Activated naive CD4-positive, alpha-beta T cell (primary cell): Measurements from ENCODE around the gene SUSD3.
"Not testable (repeated sequence)": the region's sequence is repeated elsewhere in the genome, so short reads cannot be mapped to it uniquely, and the experiment has no call there.

Experiments
- DNase-seq, 4 experiments: peaks; one replicate each; lab custom pipeline; 2025; lab: John Stamatoyannopoulos, UW

The SUSD3 gene

DNA sequence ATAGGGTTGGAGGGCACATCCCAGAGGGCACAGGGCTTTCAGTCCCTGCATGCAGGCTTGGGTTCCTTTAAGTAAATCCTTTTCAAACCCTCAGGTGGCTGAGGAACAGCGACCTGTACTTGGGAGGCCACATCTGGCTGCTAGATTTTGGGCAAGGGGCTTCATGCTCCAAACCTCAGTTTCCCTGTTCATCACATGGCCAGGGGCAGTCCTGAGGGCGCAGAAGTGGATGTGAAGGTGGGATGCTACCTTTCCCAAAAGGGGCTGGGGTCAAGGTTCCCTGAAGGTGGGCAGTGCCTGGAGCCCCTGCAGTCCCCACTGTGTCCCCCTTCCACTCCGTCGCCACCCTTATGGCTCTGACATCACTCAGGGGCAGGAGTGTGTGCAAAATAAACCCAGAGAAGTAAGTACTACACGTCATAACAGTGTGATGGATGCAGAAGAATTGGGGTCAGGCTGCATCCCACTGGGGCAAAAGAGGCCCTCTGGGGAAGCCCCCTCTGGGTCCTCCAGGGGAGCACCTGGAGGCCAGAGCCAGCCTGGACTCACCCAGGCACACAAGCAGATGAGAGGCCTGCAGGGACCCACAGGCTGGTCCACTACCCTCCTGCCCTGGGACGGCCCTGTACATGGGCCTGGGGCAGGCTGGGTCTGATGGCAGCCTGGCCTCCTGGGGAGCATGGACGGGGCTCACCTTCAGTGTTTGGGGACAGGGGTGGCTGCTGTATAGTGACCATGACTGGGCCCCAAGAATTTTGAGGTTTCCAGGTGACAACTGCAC is 35.6 kb downstream of the SUSD3 start:
- DNase-seq: no peak

DNA sequence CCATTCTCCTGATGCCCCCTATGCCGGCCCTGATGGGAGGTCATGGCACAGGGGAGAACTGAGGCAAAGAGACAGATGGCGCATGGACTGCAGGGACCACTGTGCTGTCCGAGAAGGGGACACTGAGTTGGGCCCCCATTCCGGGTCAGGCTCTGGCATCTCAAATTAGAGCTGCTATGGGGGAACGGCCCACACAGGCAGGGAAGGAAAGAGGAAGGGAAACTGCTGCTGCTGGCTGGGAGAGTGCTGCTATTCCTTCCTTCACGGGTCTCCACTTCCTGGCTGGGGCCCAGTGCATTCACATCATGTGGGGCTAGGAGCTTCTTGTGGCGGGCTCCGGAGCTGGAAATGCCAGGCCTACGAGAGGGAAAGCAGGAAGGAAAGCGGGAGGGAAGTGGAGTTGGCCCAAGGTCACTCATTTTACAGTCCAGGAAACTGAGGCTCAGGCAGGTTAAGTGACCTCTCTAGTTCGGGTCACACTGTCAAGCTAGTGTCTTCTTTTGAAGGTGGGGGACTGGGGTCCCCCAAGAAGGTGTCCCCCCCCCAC is 36.2 kb downstream of the SUSD3 start:
- DNase-seq: no peak

DNA sequence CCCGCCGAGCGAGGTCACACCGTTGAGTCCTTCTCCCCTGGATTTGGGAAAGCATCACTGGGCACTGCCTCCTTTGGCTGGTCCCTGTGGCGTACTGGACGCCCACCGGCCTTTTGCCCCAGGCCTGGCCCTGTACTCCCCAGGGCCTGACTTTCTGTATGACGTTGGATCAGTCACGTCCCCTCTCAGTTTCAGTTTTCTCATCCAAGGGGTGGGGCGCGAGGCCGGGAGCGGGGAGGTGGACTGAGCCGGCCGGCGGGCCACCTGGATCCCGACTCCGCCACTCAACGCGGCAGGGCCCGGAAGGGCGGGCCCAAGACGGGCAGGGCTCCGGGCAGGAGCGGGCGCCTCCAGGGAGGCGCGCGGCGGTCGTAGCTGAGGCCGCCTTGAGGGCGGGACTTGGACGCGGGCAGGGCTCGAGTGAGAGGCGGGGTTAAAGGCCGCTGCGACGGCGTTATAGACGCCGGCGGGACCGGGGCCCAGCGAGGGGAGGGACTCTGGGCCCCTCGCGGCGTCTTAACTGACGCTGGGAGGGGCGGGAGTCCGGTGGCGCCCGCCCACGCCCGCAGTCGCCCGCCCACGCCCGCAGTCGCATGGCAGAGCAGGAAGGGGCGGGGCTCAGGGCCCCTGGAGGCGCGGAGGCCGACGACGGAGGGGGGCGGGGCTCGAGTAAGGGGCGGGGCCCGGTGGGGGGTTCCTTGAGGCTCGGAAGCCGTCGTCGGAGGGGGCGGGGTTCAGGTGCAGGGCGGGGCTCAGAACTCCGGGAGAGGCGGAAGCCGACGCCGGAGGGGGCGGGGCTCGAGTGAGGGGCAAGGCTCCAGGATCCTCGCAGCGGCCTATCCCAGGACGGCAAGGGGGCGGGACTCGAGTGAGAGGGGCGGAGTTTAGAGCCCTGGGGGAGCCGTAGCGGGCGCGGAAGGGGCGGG is 37.0 kb downstream of the SUSD3 start:
- peak; percentile 99 to 100 (median 100) for DNase-seq

DNA sequence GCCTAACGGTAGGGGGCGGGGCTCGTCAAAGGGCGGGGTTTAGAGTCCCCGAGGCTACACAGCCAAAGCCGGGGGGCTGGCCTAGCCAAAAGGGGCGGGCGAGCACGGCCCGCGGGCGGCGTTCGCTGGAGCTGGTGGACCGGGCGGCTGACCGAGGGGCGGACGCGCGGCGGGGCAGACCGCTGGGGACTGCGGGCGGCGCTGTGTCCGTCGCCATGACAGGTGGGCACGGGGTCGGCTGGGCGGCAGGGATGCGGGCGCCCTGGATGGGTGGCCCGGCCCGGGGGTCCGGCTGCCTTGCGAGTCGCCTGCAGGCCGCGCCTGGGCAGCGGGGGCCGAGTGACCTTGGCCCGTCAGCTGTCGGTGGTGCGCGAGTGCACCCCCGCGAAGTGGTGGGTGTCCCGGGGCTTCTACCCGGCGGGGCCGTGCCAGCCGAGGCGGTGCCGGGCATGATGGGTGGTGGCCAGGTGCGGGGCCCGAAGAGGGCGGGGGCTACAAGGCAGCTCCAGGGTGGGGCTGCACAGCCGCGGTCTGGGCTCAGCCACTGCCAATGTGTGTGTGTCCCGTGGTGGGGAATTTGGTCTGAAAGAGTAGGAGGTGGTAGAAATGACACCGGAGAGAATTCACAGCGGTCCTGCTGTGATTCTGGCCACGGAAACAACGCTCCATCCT is 37.8 kb downstream of the SUSD3 start, which contains the start of gene CARD19:
TSS of gene CARD19 (plus strand) at position 87 of the 672 bp plus-strand sequence. CDS start at position 216, 129 bp downstream.
- peak in 2 of 4 experiments; percentile 27 to 48 for DNase-seq

DNA sequence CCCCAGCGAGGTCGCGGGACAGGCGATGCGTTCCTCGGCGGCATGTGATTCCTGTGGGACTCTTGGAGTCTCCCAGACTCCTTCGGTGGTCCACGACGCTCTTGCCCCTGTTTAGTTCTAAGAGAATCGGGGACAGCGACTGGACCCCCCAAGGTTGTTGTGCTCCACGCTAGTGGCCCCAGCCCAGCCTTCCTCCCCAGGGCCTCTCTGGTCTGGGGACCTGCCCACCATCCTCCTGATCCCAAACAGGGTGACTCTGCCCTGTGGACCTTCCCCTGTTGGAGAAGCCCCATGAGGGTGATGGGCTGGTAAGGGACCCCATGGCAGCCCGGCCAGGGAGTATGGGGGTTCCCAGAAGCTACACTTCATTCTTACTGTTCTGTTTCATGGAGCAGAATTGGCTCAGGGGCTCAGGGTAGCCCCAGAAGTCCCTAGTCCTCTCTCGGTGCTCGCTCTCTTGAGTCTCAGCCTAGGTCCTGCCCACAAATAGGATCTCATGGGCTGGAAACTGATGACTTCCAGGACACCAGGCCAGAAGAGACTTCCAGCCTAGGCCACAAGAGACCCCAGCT is 38.4 kb downstream of the SUSD3 start:
- no peak for DNase-seq

DNA sequence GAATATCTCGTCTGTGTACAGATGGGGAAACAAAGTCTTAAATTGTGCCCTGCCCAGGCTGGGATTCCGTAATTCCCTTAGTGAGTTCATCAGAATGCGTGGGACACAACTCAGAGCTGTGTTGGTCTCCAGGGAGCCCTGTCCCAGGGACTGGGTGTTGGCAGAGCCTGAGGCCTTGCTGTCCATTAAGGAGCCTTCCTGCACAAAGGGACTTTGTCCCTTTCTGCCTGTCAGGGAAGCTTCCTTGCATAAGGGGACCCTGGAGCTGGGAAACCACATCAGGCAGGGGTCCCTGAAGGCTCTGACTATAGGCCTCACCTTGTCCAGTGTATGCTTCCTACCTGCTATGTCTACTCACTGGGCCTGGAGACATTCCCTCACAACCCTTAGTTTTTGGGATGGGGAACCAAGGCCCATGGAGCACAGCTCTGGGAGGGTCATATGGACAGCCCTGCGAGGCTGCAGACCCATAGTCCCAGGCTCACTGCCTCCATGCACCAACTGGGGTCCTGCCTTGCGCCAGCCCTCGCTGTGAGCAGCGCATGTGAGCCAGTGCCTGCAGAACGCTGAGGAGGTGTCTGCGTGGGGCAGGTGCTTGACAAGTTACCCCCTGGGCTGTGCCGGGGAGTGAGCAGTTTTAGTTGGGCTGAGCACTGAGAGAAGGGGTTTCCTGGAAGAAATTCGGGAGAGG is 39.2 kb downstream of the SUSD3 start:
- DNase-seq: peak in 1 of 4 experiments; percentile 17

DNA sequence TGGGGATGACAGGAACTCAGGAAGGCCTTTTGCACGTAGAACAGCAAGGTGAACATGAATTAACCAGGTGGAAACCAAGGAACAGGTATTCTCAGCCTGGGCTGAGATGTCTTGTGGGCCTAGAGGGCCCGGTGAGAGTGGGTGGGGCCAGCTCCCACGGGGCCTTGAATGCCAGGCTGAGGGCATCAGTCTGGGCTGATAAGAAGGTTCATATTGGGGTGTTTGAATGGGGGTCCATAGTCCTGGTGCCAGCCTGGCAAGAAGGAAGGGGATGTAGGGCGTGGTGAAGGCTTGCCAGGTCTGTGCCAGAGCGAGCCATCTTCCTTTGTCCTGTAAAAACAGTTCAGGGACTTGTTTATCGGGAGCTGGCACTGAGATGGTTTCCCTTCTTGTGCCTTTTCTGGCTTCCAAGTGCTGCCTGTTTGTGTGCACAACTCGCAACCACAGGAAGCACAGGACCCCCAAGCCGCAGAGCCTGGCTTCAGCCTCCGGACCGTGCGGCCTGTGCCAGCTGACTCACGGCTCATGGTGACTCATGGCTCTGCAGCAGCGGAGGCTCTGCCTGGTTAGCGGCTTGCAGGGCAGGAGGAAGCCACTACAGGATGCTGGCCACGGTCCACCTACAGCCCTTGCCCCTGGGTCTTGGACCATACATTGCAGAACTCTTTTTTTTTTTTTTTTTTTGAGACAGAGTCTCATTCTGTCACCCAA is 39.9 kb downstream of the SUSD3 start:
- peak in 2 of 4 experiments; percentile 17 to 29 for DNase-seq

DNA sequence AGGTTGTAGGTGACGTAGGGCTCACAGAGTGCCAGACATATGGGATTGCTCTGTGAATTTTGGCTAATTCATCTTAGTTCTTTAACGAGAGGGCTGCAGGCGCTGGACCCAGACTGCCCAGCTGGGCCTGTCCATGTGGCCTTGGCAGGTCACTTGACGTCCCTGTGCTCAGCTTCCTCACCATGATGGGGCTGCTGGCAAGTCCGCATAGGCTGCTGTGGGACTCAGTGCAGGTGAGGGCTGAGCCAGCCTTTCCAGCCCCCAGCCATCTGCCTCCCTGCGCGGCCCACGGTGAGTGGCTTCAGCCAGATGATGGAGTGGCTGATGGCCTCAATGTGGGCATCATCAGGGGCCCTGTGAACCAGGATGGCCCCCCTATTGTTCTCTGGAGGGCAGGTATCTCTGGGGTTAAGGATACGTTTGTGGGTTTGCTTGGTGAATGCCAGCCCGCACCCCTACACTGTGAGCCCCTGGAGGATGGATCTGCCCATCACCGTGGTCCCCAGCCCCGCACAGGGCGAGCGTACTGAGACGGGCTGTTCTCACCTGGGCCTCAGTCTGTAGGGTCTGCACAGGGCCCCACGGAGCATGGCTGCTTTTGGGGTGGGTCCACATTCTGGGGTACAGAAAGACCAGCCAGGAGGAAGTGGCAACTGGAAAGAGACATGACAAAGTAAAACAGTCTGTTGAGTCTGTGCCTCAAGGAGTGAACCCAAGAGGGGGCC is 41.2 kb downstream of the SUSD3 start:
- no peak for DNase-seq

DNA sequence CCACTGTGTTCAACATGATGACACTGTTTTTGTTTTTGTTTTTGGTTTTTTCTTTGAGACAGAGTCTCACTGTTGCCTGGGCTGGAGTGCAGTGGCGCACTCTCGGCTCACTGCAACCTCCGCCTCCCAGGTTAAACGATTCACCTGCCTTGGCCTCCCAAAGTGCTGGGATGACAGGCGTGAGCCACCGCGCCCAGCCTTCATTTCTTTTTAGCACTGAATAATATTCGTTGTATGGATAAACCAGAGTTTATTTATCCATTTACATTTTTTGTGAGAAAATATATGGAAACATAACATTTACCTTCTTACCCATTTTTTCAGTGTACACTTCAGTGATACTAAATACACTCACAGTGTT is 41.8 kb downstream of the SUSD3 start:
- no peak for DNase-seq

DNA sequence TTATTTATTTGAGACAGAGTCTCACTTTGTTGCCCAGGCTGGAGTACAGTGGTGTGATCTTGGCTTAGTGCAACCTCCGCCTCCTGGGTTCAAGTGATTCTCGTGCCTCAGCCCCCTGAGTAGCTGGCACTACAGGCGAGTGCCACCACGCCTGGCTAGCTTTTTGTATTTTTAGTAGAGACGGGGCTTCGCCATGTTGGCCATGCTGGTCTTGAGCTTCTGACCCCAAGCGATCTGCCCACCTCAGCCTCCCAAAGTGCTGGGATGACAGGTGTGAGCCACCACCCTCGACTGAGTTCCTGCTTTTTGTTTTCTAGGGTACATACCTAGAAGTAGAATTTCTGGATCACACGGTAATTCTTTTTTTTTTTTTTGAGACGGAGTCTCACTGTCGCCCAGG is 42.6 kb downstream of the SUSD3 start:
- not testable (repeated sequence) for DNase-seq

DNA sequence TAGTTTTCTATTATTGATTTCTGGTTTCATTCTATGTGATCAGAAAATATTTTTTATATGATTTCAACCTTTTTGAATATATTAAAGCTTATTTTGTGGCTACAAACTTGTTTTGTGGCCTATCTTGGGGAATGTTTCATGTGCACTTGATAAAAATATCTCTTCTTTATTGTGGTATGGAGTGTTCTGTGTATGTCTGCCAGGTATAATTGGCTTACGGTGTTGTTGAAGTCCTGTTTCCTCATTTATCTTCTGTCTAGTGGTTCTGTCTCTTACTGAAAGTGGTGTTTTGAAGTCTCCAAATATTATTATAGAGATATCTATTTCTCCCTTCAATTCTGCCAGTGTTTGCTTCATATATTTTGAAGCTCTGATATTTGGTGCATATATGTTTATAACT is 47.1 kb downstream of the SUSD3 start:
- DNase-seq: no peak

DNA sequence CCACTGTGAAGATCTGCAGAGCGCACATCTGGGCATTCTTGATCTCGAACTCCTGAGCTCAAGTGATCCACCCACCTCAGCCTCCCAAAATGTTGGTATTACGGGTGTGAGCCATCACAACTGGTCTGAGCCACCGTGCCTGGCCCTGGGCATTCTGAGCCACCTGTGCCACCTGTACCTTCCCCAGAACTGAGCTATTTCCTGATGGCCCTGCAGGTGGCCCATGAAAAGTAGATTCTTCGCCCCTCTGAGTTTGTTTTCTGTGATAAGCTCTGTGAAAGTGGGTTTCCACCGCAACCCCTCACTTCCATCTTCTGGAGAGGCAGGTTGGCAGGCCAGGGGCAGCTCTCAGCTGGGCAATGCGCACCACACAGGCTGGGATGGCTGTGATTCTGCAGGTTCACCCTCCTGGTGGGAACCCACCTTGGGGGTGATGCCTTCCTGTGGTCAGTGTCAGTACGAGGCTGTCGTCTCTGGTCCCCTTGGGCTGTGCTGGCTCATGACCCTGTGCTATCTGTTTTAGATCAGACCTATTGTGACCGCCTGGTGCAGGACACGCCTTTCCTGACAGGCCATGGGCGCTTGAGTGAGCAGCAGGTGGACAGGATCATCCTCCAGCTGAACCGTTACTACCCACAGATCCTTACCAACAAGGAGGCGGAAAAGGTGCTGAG is 48.8 kb downstream of the SUSD3 start:
- DNase-seq: no peak

DNA sequence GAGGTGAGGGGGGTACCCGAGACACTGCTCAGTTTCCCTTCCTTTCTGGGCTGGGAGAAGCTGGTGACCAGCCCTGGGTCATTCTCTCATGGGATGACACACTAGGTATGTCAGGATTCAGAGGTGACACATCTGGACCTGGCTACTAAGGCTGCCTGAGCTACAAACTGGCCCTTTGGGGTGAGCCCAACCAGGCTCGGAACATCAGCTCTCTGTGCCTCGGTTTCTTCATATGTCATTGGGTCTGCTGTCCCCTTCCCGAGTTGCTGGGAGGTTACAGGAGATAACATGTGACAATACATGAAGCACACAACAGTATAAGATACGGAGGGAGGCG is 49.3 kb downstream of the SUSD3 start:
- DNase-seq: no peak

DNA sequence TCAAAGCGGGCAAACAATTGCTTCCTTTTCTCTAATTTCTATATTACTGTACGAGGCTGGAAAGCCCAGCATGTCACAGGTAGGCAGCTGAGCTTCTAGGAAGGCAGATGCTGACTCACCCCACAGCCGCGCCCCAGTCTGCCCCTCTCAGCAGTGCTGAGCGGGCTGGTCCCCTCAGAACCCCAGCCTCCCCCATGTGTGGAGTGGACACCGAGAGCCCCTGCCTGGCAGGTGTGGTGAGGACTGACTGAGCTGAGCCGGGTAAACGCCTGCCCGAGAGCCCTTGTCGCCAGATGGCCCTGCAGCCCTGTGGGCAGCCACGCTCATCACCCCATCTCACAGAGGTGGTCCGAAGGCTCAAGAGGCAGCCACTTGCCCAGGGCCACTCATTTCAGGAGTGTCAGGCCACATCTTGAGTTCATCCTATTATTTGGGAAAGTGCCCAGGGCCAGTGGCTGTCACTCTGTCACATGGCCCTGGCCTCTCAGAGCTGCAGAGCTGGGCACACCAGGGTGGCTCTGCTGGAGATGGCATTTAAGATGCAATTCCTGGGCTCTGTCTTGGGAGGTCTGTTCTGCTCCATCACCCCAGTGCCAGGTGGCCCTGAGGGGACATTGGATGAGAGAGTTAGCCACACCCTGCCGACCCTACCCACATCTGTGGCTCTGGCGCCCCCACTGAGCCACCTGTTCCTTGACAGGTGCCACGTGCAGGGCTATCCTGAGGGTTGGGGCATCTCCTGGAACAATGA is 50.0 kb downstream of the SUSD3 start:
- no peak for DNase-seq

DNA sequence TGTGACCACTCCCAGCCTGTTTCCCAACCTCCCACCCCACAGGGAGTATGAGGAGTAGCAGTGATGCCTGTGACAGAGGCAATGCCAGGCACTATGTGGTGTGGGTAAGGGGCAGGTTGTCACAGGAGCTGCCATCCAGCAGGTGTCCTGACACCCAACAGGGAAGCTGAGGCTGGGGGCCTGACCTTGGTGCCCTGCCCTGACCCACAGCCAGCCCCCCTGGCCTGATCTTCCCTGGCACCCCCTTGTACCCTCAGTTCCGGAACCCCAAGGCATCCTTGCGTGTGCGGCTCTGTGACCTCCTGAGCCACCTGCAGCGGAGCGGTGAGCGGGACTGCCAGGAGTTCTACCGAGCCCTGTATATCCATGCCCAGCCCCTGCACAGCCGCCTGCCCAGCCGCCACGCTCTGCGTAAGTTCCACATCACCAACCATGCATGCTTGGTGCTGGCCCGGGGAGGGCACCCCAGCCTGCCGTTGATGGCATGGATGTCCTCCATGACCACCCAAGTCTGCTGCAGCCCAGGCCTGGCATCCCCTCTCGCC is 51.9 kb downstream of the SUSD3 start:
- no peak for DNase-seq

DNA sequence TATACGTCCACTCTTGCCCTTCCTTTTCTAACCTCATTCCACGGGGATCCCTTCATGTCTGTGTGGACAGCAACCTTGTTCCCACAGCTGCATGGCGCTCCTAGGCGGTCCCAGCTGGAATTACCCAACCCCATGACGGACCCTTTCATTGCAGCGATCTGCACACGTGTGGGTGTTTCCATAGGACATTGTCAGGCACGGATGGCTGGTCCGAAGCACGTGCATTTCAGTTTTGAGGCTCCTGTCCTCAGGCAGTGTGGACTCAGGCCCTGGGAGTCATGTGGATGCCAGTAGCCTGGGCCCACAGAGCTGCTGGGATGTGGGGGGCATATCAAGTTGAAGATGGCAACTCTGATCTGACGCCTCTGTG is 52.5 kb downstream of the SUSD3 start:
- no peak for DNase-seq

DNA sequence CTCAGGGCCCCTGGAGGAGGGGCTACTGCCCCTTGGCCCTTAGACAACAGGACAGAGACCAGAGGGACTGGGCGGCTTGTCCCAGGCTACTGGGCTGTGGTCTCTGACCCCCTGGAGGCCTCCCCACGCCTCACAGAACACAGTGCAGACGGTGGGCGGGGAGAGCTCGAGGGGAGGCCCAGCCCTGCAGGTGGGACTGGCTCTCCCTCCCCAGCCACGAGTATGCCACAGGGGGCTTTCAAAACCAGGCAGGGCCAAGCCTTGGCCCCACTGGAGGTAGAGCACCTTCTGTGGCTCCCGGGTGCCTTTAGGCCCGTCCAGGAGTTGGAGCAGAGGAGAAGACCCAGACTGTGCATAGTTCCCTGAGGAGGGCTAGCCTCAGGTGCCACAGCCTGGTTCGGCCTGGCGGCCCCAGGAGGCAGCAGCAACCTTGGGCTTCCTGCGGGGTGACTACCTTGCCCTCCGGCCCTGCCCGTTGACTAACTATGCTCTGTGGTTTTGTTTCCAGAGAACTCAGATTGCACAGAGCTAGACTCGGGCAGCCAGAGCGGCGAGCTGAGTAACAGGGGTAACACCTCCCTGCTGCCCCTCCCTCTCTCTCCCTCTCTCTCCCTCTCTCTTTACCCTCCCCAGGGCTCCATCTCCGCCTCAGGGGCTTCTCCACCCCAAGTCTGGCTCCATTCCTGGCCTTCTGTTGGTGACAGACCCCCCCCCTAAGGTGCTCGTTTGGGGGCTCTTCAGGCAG is 53.0 kb downstream of the SUSD3 start:
- no peak for DNase-seq
